Stimulated activated CD4-positive, alpha-beta T cell treated with anti-CD3 and anti-CD28 coated beads, Interleukin-2, amount 100 ng/mL, for 24 hours (primary cell): ENCODE data around the gene RAB7B.

Experiments
- DNase-seq, 2 donors: peaks; one replicate each; pipeline ENCODE4 v3.0.0-alpha.2; 2020

RAB7B gene

DNA sequence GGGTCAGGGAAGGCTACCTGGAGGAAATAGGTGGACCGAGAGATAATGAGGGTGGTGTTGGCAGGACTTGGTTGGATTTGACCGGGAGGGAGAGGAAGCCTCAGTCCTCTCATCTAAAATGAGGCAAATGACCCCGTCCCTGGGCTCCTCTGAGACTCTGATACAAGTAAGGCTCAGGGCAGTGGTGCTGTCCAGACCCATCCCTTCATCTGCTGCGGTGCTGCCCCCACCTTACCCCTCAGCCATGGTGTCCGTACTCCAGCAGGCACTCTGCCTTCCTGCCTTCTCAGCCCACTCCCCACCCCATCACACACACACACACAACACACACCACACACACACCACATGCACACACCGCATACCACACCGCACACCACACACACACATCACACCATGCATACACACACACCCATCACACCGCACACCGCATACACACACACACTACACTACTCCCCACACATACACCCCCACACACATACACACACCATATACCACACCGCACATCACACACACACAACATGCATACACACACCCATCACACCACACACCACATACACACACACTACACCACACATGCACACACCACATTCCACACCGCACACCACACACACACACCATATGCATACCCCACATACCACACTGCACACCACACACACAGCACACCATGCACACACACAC, 30.6 kb downstream of the RAB7B start:
- DNase-seq = no peak

DNA sequence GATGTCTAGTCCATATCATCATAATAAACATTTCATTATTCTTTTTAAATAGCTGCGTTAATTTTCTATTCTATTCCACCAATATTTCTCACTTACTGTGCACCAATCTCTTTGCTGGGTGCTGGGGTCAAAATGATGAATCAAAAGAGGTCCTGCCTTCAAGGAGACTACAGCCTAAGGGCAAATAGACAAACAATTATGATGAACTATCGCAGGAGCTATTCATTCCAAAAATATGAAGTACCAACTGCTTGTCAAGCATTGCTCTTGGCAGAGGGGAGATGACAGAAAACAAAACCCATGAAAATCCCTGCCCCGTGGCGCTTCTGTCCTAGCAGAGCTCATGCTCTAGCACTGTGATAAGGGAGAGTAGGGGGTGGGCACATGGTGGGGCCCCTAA, 31.1 kb downstream of the RAB7B start:
- no peak for DNase-seq

DNA sequence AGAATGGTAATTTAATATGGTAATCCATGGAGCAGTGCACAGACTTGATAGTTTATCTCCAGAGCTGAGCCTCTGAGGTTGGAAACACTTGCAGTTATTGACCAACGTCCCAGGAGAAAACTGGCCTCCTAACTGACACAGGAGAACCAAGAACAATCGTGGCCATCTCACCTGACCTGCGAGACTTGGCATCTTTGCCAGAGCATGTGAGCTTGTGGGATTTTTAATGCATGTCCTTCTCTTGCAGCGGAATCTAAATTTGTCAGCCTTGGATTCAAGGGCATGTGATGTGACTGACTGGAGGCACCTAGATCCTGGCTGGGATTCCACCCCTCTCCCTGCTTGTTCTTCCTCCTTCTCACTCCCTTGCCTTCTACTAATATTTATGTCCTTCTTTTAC, 32.1 kb downstream of the RAB7B start:
- DNase-seq = no peak

DNA sequence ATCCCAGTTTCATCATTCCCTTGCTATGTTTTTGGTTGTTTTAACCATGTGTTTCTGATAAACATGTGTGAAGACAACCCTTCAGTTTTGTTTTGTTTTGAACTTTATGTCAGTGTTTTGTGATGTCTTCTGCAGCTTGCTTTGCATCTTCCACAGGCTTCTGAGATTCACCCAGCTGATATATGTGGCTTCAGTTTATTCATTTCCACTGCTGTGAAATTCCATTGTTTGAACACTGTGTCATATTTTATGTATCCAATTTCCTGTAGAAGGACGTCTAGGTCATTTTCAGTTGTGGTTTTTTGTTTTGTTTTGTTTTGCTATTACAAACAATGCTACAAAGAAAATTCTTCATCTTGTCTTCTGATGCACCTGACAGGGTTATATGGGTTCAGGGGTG, 32.7 kb downstream of the RAB7B start:
- DNase-seq = no peak

DNA sequence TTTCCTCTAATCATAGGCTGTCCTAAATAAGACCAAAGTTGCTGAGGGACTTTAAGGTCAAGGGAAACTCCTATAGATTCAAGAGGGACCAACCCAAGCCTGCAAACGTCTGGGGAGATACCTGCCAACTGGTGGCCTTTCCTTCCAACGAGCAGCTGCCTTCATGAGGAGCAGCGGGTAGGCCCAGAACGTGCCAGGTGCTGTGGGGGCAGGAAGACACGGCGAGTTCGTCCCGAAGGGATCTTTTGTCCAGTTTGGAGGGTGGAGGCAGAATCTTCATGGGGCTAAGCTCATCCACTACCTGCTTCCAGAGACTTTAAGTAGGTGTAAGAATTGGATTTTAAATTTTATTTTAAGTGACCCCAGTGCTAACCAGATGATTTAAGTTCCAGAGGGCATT, 34.0 kb downstream of the RAB7B start:
- no peak for DNase-seq

DNA sequence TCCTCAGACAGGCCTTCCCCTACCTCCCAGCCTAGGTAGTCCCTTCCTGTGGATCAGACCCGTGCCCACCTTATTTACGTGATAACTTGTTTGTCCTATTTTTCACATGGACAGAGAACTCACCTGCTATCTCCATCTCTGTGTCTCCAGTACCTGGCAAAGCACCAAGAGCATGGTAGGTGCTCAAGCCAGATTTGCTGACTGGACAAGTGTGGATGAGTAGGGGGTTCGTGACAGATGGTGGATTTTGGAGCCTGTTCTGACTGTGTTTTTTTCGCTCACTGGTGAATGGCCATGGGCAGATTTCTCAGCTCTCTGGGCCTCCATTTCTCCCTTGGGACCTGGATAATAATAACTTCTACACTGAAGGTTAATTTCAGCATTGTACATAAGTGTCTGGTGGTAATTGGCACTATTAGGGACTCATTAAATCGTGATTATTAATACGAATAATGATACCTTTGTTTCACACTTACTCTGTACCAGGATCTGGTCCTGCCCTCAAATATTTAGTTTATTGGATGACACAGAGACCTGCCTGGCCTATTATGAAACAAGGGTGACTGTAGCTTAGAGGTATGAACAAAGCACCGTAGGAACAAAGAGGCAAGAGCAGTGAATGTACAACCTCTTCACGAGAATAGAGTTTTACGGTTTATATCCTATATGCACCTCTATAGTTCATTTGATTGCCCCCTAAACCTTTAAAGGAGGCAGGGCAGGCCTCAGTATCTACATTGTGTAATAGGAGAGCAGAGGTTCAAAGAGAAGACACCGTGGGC, 35.5 kb downstream of the RAB7B start:
- no peak for DNase-seq

DNA sequence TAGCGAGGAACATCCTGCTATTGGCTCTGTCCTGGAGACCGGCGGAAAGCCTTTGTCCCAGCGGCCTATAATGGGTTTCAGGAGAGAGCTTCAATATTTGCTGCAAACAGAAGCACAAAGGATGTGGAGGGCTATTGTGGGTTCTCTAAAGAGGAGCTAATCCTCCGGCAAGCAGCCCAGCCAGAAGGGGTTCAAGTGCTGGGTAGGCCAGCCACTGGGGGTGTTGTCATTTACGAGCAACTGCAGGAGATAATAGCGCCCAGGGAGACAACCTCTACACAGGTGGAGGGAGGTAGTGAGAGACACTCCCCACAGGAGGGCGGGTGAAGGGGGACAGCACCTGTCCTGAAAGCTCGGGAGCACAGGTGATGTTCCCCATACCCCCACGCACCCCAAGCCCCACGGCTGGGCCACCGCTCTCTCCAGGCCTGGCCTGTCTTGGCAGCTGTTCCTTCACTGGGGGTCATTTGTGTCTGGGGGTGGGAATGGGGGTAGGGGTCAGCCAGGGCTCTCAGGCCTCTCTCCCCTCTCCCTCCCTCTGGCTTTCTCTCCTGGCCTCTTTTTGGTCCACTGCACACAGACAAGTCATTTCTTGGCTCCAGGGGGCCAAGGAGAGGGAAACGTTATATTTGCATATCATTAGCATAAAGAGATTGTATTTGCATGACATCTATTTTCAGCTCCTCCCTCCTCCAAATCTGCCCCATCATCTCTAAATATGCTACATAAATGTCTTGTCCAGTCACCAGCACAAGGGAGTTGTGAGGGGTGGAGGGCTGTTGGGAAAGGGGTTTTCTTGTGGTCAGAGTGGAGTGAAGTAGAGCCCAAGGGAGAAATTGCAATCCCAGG, 37.9 kb downstream of the RAB7B start:
- no peak for DNase-seq

DNA sequence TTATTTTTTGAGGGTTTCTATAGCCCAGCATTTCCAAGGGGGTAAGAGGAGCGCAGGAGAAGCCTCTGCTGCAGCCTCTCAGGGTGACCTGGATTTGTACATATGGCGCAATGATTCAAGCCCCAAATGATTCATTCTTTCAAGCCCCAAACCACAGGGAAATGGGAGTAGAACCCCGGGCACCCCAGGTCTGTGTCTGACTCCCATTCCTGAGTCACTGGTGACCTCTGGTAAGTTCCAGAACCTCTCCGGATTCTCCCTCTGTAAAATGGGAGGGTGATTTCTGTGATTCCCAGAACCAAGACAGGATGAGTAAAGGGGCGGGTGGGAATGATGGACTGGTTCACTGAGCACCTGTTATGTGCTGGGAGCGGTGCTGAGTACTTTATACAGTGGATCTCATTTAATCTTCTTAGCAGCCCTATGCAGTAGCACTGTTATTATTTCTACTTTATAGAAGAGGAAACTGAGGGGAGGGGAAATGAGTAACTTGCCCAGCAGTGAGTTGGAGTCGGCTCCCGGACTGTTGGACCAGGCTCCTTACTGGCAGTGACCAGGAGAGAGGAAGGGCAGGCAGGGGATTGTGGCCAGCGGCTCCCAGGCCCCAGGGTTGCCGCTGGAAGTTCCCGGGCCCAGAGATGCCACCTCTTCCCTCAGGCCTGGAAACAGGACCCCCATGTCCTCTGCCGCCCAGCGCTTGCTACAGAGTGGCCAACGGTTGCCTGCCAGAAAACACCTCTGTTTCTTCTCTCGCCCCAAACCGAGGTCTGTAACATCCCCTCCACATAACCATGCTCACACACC, 39.6 kb downstream of the RAB7B start:
- no peak for DNase-seq

DNA sequence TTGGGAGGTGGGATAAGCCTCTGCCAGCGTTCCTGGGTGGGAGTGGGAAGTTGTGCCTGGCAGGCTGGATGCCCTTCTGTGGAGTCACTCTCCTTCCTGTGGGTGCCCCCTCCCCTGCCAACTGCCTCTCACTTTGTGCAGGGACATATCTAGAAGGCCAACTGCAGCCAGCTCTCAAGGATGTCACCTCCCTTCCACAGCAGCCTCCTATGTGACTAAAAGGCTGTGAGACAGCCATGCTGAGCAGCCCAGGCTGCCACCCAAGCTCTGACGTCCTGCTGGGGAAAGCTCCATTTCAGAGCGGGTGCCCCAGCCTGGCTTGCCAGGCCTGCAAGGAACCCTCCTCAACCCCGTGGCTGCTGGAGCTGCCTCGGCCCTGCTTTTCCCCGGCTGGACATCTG, 40.4 kb downstream of the RAB7B start:
- DNase-seq = no peak

DNA sequence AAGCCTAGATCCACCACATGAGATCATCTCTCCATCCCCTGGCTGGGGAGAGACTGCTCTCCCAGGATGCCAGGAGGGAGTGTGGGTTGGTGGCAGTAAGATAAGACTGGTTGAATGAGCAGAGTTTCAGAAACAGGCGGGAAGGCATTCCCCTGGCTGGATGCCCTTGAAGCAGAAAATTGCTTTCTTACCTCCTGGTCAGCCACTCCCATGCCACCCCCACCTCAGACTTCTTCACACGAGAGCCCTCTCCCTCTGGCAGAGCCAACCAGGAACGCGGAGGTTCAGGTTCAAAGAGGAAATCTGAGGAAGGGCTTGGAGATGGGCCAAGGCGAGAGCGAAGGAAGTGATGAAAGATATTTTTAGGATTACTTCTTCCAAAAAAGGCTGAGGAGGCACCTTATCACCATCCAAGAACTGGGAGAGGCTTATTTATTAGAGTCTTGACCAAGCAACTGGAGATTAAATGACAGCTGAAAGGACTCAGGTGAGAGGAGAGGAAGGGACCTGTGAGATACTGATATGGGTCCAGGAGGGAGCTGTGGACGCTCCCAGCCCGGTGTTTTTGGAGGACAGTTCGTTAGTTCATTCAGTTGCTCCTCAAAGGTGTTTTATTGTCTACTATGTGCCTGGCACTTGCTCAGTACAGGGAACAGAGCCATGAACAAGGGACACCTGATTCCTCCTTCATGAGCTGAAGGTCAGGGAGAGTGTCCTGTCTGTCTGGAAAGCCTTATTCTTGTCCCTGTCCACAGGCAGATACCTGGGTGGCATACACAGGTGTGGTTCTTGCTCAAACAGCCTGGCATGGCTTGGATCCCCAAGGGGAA, 41.0 kb downstream of the RAB7B start:
- DNase-seq = no peak

DNA sequence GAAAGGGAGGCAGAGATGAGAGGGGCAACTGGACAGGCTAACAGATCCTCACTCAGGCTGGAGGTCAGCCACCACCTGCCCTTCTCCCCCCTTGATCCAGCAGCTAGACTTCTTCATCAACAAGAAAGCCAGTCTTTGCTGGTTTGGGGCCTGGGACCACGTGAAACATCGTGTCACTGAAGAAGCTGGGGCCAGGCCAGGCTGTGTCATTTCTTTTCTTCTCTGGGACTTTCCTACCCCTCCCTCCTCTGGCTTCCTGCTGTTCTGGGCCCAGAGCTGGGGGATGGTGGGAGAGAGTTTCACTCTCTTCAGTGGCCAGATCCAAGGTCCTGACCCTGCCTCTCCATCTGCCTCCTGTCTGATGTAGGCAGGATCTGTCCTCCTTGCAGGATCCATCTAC, 41.8 kb downstream of the RAB7B start:
- no peak for DNase-seq

DNA sequence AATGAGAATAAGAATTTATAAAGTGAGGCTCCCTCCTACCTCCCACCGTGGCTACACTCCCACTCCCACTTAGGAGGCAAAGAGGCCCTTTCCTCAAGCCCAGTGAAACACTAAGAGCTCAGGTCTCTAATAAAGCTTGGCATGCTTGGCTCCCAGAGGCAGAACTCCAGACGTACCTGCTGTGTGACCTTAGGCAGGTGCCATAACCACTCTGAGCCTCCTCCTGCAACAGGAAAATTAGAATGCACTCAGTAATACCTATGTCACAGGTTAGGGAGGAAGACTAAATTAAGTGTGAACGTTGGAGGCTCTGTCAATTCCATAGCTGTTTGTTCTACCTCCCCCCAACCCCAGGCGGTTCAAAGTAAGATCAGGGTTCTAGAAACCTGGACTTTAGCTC, 43.4 kb downstream of the RAB7B start:
- no peak for DNase-seq

DNA sequence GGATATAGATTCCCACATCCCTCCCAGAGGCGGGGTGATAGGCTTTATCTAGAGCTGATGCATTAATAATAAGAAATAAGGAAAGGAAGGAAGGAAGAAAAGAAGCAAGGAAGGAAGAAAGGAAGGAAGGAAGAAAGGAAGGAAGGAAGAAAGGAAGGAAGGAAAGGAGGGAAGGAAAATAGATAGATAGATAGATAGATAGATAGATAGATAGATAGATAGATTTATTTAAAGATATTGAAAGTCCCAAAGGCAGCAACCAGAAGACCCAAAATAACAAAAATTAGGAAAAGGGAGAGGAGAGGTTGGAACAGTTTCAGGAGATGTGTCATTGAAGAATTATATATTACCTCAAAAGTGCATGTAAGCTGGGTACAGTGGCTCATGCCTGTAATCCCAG, 47.7 kb downstream of the RAB7B start:
- DNase-seq = no peak

DNA sequence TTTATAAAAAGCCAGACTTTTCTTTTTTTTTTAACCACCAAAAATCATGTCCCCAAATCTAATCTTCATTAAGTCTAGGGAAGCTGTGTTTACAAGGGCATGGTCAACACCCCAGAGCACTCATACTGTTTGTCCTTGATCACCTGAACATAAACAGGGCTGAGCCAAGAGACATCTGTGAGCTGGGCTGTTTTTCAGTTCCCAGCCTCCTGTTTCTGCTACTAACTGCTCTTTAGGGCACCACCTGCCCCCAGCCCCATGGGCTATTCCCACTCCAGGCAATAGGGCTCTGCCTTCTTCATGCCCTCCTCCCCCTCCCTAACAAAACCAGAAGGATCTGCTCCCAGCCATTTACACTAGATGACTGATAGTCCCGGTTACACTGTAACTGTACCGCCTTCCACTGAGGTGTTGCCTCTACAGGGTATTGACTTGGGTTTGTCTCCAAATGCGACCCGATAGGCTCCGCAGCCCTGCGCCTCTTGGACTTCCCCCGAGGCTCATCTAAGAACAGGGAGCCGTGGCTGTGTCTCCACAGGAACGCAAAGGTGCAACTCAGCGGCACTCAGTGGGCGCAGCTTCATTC, 48.3 kb downstream of the RAB7B start:
- DNase-seq = no peak

DNA sequence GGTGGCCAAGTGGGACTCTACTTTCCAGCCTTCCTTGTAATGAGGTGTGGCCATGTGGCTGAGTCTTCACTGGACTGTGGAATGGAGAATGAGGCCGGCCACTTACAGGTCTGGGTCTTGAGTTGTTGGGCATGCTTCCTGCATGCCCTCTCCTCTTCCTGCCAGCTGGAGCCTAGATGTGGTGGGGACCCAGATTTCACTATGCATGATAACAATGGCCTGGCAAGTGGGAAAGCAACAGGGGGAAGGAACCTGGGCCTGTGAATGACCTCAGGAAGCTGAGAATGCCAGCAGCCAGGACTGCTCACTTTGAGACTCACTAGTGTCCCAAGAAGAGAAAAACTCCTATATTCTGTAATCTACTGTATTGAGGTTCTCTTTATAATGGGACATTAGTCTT, 51.4 kb downstream of the RAB7B start:
- no peak for DNase-seq

DNA sequence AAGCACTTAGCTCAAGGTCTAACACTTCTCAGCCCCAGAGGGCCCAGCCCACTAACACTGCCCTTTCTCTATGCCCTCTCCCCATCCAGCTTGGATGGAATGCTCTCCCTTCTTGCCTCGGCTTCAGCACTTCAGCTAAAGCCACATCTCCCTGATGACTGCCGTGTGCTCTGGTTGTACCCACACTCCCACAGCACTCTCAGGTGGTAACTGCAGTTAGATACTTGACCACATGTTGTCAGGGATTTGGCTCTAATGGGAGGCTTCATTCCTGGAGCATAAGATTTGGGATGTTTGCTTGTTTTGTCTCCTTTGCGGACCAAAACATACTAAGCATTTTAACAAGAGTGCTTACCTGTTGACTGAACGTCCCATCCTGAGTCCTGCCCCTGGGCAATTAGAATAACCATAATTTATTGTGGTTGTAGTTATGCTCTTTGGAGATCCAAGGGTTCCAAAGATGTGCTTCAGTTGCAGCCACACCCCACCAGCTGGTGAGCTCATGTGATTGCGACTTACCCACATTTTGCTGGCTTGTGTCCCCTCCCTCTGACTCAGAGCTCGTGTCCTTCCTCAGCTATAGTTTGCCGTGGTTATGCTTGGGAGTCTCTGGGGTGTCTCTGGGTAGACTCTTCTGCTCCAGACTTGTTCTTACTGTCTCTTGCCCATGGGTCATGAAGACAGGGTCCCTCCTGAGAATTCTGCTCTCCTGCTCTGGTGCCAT, 52.2 kb downstream of the RAB7B start:
- no peak for DNase-seq

DNA sequence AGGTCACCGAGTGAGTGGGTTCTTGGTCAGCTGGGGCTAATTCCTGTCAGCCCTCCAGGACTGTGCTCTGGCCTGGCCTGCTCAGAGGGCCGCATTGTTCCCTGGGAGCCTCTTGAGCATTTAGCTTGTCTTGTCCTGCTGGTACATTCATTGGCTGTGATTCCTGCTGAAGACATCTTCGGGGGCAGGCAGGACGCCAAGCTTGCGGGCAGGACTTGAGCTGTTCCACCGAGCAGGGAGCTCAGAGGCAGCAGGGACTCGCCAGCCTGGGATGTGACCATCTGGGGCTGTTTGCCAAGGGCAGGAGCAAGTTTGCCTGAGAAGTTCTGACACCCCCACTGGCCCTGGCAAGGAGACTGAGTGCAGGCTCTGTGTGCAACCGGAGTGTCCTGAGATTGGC, 52.9 kb downstream of the RAB7B start:
- DNase-seq = no peak

DNA sequence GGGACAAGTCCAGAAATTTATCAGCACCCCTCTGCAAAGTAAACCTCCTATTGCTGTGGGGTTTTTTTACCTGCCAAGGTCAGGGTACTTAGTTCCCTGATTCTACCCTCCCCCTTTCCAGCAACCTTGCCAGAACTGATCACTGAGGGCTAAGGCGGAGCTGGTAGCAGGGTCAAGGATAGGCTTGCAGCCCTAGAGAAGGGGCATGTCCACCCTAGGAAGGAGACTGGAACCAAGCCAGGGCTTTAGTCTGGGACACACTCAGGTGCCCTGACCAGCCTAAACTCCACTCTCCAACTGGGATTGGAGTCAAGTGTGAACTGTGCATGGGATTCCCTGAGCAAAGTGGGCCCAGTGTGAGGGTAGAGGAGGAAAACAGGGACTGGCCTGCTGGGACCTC, 53.4 kb downstream of the RAB7B start:
- DNase-seq = no peak

DNA sequence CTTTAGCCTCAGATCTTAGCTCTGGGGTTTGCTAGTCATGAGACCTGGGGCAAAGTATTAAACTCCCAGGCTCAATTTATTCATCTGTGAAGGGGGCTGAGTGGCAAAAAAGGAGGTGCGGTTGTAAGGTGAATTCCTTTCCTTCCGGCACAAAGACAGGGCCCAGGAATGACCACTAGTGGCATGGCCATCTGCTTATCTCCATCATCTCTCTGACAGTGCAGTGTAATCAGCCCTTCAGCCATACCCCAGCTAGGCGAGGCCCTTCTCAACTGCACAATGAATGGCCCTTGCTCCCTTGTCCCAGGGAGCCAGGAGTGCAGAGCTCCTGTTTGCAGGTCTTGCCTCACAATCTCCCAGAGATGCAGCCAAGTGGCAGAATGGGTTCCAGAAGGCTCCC, 54.3 kb downstream of the RAB7B start:
- no peak for DNase-seq

DNA sequence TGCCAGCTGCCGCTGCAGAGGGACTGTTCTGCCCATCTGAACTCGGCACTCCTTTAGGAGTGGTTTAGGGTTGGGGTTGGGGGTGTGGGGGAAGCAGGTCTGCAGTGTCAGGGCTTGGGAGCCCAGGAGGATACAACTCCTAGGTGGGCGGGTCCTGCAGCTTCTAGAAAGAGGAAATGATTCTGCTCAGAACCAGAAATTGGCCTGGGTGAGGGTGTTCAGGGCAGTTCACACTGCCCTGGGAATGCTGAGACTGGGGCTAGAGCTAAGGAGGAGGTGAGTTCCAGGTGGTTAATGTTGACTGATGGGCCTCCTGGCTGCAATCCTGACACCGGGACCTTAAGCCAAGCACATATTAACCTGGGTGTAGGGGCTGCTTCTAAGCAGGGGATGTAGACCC, 55.2 kb downstream of the RAB7B start:
- DNase-seq = no peak

DNA sequence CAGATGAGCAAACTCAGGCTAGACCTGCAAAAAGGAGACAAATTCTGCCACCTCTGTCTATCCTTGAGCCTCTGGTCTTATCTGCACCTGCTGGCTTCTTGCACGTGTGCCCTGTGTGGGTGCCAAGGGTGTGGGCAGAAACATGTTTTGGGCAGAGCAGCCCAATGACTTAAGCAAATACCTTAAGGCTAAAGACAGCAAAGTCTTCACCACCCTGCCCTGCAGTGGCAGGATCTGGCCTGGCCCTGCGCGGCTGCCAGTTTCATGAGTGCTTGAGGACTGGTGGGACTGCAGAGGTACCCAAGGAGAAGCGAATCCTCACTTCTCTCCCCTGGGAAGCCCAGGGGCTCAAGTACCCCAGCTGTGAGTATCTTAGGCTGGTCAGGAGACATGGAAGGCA, 56.2 kb downstream of the RAB7B start:
- no peak for DNase-seq
